ENCODE measurements around the gene EPRS1. TPM values are rescaled to one million over a fixed set of nuclear protein-coding genes. Genes with fewer than 3 reads are reported as not detected.

EPRS1 gene
- total and polyA plus RNA-seq, 9 of the 15 experiments (the other 6 are each of a cell fraction or from before 2014, with no cell fraction given): 129 to 291 (median 248) TPM

DNA sequence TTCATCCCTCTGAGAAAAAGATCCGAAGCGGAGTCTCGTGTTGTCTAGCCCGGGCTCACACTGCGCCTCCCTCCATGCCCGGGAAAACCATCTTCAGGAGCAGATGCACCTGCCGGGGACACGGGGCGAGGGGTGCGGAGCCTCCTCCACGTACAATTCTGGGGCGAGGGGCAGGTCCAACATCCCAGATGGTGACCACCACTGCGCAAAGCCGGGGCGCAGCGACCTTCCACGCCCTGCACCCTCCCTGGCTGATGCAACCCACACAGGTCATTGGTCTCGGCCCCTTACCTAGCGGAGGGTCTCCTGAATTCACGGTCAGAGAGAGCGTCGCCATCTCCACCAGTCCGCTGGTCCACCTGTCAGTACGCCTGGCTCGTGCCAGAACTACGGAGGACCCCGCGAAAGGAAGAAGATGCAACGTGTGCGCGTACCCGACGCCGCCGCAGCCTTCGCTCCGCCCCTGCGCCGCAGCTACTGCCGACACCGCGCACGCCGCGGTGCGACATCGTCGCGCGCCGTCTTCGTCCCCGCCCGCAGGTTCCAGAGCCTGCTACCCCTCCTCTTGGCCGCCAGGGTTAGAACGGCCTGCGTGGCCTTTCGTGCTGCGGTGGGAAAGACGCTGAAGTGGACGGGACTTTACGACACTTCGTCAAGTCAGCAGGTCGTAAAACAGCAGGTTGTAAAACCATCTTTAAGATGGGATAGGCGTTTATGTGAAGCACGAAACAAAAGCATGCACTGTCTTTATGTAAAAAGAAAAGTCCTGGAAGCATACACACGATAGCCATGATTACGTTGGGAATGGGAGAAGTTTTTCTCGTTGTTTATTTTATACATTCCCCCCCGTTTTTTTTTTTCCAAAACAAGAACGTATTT is at the start of gene EPRS1 (continued):
- TF ChIP-seq, protein P1, sequence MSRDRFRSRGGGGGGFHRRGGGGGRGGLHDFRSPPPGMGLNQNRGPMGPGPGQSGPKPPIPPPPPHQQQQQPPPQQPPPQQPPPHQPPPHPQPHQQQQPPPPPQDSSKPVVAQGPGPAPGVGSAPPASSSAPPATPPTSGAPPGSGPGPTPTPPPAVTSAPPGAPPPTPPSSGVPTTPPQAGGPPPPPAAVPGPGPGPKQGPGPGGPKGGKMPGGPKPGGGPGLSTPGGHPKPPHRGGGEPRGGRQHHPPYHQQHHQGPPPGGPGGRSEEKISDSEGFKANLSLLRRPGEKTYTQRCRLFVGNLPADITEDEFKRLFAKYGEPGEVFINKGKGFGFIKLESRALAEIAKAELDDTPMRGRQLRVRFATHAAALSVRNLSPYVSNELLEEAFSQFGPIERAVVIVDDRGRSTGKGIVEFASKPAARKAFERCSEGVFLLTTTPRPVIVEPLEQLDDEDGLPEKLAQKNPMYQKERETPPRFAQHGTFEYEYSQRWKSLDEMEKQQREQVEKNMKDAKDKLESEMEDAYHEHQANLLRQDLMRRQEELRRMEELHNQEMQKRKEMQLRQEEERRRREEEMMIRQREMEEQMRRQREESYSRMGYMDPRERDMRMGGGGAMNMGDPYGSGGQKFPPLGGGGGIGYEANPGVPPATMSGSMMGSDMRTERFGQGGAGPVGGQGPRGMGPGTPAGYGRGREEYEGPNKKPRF (IDR thresholded peaks at IDR 0.05; ENCODE audit: low read depth, low read length): no peak
- peak; percentile 26; the same call in 1 of the 2 replicates for TF ChIP-seq NFRKB (IDR thresholded peaks at IDR 0.05; ENCODE audit: low read depth)
- TF ChIP-seq POLR2AphosphoS2 (IDR thresholded peaks at IDR 0.05; ENCODE audit: low read length): no peak; the same call in 1 of the 2 replicates
- peak; percentile 60; the same call in 1 of the 2 replicates for TF ChIP-seq GTF2F1 (IDR thresholded peaks at IDR 0.05; ENCODE audit: low read depth, low read length)
- TF ChIP-seq POLR2H (tag; IDR thresholded peaks at IDR 0.05; ENCODE audit: low read depth): peak; percentile 90
- TF ChIP-seq SNIP1 (IDR thresholded peaks at IDR 0.05; ENCODE audit: low read depth): 0 out of 2 replicates have a peak, but pooled peaks have one; percentile 23
- peak; percentile 92 for TF ChIP-seq ESRRA (IDR thresholded peaks at IDR 0.05; ENCODE audit: borderline replicate concordance, low read depth)
- no peak for TF ChIP-seq ZNF3 (CRISPR knock-in tag; IDR thresholded peaks at IDR 0.05)
- TF ChIP-seq SMC3 (conservative IDR thresholded peaks at IDR 0.05; ENCODE audit: insufficient read depth, low read depth, low read length): peak; percentile 55; the same call in 1 of the 2 replicates
- TF ChIP-seq ZNF282 (CRISPR knock-in tag; IDR thresholded peaks at IDR 0.05): no peak
- no peak for TF ChIP-seq HNRNPK (IDR thresholded peaks at IDR 0.05; ENCODE audit: low read depth, low read length, poor library complexity, severe bottlenecking)
- TF ChIP-seq, protein P2, sequence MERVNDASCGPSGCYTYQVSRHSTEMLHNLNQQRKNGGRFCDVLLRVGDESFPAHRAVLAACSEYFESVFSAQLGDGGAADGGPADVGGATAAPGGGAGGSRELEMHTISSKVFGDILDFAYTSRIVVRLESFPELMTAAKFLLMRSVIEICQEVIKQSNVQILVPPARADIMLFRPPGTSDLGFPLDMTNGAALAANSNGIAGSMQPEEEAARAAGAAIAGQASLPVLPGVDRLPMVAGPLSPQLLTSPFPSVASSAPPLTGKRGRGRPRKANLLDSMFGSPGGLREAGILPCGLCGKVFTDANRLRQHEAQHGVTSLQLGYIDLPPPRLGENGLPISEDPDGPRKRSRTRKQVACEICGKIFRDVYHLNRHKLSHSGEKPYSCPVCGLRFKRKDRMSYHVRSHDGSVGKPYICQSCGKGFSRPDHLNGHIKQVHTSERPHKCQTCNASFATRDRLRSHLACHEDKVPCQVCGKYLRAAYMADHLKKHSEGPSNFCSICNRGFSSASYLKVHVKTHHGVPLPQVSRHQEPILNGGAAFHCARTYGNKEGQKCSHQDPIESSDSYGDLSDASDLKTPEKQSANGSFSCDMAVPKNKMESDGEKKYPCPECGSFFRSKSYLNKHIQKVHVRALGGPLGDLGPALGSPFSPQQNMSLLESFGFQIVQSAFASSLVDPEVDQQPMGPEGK (CRISPR knock-in tag; IDR thresholded peaks at IDR 0.05; ENCODE audit: borderline replicate concordance): no peak
- TF ChIP-seq, protein P3, sequence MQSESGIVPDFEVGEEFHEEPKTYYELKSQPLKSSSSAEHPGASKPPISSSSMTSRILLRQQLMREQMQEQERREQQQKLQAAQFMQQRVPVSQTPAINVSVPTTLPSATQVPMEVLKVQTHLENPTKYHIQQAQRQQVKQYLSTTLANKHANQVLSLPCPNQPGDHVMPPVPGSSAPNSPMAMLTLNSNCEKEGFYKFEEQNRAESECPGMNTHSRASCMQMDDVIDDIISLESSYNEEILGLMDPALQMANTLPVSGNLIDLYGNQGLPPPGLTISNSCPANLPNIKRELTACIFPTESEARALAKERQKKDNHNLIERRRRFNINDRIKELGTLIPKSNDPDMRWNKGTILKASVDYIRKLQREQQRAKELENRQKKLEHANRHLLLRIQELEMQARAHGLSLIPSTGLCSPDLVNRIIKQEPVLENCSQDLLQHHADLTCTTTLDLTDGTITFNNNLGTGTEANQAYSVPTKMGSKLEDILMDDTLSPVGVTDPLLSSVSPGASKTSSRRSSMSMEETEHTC (IDR thresholded peaks at IDR 0.05): peak; percentile 34; the same call in 1 of the 2 replicates
- TF ChIP-seq ELF2 (CRISPR knock-in tag; IDR thresholded peaks at IDR 0.05): no peak
- TF ChIP-seq ZNF324 (CRISPR knock-in tag; IDR thresholded peaks at IDR 0.05): no peak
- TF ChIP-seq, protein P4, sequence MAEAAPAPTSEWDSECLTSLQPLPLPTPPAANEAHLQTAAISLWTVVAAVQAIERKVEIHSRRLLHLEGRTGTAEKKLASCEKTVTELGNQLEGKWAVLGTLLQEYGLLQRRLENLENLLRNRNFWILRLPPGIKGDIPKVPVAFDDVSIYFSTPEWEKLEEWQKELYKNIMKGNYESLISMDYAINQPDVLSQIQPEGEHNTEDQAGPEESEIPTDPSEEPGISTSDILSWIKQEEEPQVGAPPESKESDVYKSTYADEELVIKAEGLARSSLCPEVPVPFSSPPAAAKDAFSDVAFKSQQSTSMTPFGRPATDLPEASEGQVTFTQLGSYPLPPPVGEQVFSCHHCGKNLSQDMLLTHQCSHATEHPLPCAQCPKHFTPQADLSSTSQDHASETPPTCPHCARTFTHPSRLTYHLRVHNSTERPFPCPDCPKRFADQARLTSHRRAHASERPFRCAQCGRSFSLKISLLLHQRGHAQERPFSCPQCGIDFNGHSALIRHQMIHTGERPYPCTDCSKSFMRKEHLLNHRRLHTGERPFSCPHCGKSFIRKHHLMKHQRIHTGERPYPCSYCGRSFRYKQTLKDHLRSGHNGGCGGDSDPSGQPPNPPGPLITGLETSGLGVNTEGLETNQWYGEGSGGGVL (CRISPR knock-in tag; IDR thresholded peaks at IDR 0.05): no peak
- TF ChIP-seq XRCC4 (IDR thresholded peaks at IDR 0.05; ENCODE audit: extremely low read depth, insufficient read depth, insufficient read length): no peak
- TF ChIP-seq ZBTB17 (CRISPR knock-in tag; IDR thresholded peaks at IDR 0.05): no peak
- no peak for TF ChIP-seq DACH1 (IDR thresholded peaks at IDR 0.05; ENCODE audit: partially characterized antibody)
- no peak for TF ChIP-seq PHTF2 (CRISPR knock-in tag; IDR thresholded peaks at IDR 0.05)
- TF ChIP-seq FOXA1 (IDR thresholded peaks at IDR 0.05; ENCODE audit: borderline replicate concordance): no peak
